Suppressor macrophage treated with lipopolysaccharide for 4 hours (primary cell): Measurements from ENCODE around the gene EXOC1.
"Not testable (repeated sequence)": the region's sequence is repeated elsewhere in the genome, so short reads cannot be mapped to it uniquely, and the experiment has no call there.

ENCODE experiments used
- DNase-seq: peaks from one replicate; pipeline ENCODE4 v3.0.0-alpha.2; 2020

Gene EXOC1

DNA sequence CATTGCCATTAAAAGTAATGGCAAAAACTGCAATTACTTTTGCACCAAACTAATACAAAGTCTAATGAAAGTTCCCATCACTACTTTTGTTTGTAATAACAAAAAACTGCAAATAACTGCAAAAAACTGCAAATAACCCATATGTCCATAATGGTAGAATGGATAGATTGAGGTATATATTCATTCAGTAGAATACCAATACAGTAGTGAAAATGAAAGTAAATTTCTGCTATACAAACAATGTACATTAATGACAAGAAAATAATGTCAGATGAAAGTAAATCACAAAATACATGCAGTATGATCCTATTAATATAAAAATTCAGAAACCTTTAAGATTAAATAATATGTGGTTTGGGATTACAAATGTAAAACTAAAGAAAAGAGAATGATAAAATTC, 54.0 kb downstream of the EXOC1 start:
- no peak for DNase-seq

DNA sequence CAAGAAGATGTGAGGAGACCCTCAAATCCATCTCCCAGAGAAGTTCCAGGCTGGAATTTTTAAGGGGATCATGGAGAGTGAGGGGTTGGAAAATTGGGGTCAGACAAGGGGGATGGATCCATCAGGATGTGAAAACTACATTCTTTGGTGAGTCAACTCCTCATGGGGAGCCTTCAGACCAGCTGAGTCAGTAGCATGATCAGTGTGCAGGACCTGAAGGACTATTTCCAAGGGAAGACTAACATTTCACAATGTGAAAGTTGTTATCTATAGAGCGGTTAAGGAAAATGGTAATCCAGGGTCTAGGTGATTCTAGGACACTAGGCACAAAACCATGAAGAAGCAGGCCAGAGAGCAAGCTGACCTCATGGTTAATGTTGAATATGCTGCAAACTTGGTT, 56.7 kb downstream of the EXOC1 start:
- DNase-seq = no peak

DNA sequence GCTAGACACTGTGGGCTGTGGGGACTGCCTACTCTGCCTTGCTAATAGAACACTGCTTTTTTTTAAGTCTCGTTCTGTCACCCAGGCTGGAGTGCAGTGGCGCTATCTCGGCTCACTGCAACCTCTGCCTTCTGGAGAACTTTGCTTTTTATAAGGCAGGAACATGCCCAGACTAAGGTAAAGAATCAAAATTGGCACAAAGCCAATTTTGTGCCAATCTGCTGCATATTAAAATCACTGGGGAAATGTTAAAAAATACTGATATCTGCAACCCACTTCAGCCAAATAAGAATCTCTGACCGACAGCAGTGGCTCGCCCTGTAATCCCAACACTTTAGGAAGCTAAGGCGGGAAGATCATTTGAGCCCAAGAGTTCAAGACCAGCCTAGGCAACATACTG, 58.8 kb downstream of the EXOC1 start:
- no peak for DNase-seq

DNA sequence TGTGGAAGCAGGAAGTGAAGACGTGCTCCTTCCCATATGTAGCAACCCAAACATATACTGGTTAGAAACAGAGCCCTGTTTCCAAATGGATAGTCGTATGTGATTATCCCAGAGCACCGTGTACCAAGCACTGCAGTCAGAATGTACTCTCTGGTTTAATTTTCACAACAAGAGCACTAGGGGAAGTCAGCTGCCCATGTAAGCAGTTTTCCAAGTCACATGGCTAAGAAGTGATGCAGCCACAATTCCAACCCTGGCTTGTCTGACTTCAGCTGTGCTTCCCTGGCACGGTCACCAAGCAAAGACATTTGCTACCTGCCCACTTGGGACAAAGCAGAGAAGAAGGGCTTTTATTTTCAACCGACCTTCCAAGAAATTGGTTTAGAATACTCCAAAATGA, 67.1 kb downstream of the EXOC1 start:
- DNase-seq = no peak

DNA sequence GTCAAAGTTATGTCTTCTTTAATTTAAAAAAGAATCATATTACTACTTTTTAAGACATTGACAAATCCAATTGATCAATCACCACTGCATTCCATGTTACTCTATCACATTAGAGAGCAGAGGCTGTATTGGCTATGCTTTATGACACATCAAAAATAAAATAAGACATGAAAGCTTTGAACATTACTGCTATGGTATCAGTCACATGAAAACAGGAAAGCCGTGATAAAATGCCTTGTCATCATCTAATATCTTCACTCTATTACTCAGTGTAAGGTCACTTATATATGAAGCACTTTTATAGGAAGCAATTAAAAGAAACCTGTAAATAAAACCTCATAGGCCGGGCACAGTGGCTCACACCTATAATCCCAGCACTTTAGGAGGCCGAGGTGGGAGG, 67.6 kb downstream of the EXOC1 start:
- no peak for DNase-seq

DNA sequence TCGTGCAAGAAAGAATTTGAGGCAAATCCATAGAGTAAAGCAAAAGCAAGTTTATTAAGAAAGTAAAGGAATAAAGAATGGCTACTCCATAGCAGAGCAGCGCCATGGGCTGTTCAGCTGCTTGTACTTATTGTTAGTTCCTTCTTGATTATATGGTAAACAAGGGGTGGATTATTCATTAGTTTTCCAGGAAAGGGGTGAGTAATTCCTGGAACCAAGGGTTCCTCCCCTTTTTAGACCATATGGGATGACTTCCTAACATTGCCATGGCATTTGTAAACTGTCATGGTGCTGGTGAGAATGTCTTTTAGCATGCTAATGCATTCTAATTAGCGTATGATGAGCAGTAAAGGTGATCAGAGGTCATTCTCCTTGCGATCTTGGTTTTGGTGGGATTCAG, 71.8 kb downstream of the EXOC1 start:
- no peak for DNase-seq

DNA sequence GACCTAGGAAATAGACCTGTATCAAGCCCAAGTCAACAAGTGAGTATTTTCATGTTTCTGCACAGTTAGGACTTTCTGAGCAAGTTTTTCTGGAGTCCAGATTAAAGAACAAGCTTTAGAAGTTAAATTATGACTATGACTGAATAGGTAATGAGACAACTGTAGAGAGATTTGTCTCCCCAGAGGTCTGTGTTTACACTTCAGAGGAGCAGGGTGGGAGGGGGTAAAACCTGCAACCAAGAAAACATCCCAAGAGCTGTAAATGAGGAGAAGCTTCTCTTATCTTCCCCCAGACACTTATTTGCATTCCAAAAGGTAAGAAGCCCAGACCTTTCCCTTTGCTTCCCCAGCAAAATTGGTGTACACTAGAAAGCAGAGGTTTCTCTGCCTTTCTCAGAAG, 73.2 kb downstream of the EXOC1 start:
- no peak for DNase-seq

DNA sequence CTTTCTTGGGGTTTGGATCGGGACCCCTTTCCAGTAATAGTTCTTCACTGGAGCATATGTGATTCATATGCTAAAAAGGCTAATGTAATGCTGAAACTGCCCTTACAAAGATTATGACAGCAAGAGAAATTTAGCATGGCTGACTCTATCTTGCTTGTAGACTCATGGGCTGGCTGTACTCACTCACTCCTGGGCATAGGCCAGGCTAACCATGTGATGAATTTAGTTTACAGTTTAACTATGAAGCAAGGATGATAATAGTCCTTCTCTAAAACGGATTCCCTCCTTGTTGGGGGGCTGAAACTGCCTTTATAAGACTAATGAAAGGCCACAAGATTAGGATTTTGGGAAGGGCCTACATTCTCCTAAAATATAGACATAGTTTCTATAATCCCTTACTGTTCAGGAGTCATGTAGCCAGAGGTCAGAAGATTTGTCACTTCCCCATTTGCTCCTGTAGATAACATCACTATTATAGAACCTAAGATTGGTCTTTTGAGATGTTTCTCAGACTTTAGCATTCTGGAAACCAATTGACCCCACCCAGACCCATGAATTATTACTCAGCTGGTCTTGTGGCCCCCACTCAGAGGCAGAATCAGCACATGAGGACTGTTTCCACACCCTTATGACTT, 74.5 kb downstream of the EXOC1 start:
- peak; percentile 31 for DNase-seq

DNA sequence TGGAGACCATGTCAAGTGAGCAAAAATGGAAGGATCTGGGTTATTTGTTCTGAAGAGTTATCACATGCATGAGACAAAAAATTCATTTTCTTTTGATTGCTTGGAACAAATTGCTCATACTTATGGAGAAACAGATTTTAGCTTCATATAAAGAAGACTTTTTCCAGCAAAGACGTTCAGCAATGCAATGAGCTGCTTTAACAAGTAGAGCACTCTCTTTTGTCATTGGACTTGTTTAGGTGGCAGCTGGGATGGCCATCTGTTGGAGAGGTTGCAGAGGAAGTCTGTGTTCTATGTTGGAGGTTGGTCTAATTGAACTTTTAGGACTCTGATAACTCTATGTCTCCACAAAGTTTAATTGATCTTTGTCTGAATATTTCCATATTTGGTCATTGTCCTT, 75.4 kb downstream of the EXOC1 start:
- DNase-seq = no peak

DNA sequence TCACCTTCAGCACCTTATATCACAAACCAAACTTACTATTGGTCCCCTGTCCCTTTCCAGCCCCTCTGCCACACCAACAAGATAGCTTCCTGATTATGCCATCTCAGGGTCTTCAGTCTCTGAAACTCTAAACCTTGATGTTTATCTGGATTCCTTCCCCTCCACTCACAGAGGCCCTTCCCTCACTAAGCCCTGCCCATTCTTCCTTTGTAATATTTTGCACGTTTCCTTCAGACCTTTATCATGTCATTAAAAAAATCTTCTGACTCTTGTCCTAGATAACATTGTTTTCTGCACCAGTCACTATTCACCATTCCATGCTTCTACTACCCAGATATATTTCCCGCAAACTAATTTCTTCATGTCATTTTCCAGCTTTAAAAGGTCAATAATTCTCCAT, 77.6 kb downstream of the EXOC1 start:
- no peak for DNase-seq

DNA sequence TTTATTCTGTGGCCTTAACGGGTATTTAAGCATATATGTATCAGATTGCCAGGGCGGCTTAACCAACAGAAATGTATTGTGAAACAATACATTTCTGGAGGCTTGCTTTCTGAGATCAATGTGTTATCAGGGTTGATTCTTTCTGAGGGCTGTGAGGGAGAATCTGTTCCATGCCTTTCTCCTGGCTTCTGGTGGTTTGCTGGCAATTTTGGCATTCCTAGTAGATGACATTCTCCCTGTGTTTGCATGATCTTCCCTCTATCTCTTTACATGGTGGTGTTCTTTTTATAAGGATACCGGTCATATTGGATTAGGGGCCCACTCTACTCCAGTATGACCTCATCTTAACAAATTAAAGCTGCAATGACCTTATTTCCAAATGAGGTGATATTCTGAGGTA, 78.4 kb downstream of the EXOC1 start:
- no peak for DNase-seq

DNA sequence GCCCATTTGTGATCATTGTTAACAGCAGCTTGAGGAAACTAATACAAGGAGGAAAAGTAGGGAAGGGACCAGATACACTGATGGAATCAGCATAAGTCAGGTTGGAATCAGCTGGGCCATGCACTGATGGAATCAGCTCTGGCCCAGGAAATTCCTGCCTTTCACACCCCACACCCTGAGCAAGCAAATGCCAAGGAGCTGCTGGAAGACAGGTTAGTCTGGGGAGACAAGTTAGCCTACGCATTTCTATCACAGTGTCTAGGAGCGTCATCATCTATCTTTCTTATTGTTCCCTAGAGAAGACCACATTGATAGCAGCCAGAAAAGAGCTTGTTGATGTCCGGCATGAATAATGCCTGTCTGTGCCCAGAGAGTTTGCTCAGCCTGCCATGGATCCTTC, 79.1 kb downstream of the EXOC1 start:
- DNase-seq = no peak

DNA sequence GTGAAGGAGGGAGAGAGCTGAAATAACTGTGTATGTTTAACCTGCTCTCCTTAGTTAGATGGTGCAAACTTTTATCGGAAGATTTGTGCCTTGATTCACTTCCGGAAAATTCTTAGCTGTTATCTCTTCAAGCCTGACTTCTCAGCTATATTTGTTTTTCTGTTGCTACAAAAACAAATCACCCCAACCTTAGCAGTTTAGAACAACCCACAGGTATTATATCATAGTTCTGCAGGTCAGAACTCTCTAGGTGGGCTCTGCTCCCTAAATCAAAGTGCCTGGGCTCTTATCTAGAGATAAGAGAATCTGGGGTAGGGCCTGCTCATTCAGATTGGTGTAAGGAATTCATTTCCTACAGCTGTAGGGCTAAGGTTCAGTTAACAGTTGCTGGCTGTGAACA, 80.2 kb downstream of the EXOC1 start:
- DNase-seq = no peak

DNA sequence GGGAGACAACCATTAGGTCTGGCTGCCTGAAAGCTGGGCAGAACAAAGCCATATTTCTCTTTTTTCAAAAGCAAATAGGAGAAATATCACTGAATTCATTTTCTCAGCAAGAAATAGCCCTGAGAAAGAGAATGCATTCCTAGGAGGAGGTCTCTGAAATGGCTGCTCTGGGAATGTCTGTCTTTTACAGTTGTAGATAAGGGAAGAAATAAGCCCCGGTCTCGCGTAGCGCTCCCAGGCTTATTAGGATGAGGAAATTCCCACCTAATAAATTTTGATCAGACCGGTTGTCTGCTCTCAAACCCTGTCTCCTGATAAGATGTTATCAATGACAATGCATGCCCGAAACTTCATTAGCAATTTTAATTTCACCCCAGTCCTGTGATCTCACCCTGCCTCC, 82.5 kb downstream of the EXOC1 start:
- DNase-seq = not testable (repeated sequence)

DNA sequence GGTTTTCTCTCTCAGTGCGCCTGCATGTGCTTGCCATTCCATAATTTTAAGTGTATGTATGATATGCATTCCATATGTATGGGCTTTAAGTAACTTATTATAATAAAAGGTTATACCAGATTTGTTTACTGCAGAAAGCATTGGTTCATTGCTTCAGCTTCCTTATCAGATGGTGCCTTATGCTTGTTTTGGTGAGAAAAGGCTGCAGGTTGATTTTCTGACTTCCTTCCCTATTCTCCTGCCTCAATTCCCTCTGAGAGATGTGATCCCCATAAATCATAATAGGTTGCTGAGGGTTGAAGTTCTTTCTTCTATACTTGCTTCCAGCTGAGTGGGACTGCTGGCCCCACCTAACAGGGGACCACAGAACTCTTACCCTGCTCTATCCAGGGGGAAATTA, 85.0 kb downstream of the EXOC1 start:
- no peak for DNase-seq

DNA sequence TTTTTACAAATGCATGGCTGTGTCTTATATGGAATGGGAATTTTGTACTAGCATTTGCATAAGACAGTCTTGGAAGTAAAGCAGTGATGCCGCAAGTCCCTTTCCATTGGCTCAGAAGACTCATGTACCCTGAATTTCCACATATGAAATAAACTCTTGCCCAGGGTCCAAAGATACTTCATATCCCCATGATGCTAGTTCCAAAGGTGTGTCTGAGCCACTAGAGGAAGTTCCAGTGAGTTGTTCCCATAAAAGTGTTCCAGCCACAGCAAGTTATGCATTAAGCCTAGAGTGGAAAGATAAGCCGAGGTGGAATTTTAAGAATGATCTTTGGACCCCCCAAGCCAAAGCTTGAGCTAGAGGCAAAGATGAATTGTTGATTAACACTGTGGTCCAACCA, 86.0 kb downstream of the EXOC1 start:
- no peak for DNase-seq

DNA sequence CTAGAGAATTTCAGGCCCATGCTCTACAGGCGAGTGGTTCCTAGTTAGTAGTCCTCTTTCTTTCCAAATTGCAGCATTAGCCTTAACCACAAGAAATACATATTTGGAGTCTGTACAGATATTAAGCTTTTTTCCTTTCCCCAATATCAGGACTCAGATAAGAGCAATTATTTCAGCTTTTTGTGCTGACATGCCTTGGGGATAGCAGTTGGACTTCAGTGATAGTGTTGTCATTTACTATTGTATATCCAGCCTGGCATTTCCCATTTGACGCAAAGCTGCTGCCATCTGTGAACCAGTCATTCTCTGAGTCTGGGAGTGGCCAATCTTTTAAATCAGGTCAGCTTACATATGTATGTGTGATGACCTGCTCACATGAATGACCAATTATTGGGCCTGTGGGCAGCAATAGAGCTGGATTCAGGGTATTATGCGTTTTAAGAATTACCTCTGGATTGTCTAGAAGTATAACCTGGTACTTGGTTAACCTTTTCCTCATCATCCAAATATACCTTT, 88.5 kb downstream of the EXOC1 start:
- DNase-seq = no peak

DNA sequence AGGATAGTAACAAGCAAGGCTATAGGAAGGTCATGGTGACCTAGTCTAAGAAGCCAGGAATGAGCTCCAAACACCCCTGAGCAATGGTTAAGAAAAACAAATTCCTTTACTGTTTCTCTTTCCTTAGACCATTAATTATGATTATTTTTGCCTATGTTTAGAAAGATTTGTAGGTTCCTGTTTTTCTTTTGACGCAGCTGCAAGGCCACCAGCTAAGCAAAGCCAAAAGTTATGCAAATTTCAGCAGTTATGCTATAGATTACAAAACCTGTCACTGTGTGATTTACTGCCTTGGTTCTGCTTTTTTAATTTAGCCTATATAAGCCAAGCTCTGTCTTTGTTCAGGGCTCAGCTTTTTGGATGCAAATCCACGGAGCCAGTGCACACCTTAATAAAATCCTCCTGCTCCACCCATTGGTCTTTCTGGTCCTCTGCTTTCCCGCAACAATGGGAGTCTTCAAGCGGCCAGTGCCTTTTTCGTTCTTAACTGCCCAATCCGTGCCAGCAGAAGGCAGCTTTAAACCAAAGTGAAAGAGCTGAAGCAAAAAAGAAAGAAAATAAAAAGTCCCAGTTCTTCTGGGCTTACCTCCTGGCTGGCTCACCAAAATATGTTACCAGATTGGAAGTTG, 93.9 kb downstream of the EXOC1 start:
- DNase-seq = peak; percentile 90

DNA sequence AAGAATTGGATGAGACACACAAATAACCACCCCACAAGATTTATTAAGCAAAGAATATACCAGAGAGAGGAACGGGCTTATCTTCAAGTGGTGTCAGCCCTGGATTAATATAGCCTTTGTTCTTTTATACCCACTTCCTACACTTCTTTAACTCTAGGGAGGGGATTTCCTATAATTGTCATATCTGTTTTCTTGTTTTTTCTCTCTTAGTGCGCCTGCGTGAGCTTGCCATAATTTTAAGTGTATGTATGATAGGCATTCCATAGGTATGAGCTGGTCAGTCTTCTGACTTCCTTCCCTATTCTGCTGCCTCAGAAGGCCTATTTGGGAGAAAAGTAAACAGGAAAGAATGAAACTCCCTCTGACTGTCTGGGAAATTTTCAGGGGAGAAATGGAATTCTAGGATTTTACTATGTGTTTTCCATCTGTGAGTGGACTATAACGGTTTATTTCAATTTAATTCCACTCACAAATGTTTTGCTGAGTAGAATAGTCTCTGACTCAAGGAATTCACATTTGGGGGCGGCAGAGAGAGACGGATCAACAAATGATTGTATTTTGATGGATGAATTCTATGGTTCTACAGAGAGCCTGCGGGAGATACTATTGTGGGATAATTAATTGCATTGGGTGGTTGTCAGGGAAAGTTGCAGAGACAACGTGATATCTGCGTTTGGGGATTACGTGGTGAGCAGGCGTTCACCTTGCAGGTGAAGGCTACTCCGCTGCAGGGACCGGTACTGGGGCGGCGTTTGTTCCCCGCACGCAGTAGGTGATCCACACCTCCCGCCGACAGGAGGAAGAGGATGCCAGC, 94.7 kb downstream of the EXOC1 start:
- peak; percentile 89 for DNase-seq

DNA sequence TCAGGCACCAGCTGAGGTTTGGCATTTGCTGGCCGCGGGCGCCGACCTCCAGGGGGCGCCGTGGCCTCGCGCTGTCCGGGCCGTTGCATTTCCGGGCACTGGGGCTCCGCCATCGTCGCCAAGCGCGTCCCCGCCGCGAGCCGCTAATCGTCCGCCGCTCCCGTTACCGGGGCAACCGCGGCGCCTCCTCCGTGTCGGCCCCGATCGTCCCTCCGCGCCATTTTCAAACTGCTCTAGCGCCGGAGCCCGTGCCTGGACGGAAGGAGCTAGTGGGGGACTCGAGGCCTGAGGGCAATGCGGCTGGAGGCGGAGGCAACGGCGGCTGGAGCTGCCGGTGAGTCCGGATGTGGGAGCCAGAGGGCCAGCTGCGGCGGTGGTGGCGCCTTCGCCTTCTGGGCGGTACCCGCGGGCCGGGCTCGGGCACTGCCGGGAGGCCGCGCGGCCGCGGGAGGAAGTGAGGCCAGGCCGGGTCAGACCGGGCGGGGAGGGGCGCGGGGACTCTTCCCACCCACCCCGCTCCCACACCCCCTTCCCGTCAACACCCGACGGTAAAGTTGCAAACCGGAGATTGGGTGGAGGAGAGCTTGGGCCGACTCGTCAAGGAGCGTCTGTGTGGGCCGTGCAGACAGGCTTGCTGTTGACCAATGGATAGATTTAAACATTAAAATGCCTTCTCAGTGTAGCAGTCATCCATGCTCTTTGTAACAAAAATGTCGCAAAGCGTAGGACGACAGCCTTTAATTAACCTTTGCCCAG, 95.5 kb downstream of the EXOC1 start, which contains the start of gene CEP135:
CEP135 (plus strand) TSS at position 220 of the 756 bp plus-strand sequence. CDS start 3,186 bp downstream, outside the sequence.
- peak; percentile 97 for DNase-seq

DNA sequence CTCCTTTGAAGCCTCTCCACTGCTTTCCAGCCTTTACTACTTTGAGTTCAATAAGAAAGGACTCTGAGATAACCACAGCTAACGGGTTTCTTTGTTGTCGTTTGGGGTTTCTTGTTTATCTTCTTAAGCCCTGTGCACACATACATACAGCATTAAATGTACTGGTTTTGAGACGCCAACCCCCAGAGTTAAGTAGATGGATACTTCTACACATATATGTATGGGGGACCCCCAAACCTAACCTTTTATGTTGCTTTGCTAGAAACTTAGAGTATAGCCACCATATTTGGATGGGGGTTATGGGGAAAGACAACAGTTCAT, 96.0 kb downstream of the EXOC1 start:
- DNase-seq = no peak

DNA sequence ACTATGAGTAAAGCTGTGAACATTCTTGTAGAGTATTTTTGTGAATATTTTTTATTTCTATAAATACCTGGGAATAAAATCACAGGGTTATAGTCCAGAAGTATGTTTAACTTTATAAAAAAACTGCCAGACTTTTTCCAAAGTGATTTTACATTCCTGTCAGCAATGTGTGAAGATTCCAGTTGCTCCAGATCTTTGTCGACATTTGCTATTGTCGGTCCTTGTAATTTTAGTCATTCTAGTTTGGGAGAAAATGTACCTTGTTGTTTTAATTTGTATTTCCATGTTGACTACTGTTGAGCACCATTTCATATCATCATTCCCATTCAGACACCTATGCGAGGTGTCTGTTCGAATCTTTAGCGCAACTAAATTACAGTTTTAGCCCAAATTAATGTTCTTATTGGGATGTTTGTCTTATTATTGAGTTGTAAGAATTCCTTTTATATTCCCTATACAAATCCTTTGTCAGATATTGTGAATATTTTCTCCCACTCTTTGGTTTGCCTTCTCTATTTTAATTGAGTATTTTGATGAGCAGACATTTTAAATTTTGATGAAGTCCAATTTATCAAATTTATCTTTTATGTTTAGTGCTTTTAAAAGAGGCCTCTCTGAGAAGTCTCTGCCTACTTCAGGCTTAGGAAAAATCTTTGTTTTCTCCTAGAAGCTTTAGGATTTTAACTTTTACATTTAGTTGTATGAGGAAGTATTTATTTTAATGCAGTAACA, 97.9 kb downstream of the EXOC1 start:
- DNase-seq = no peak
